Stimulated activated naive CD8-positive, alpha-beta T cell treated with anti-CD3 and anti-CD28 coated beads, Interleukin-15, amount 100 ng/mL, for 72 hours (primary cell): ENCODE data around the gene UBXN6.

Source experiments
- ATAC-seq: fragments of 150-1000 bp; cut with Tn5 transposase; 2 replicates; pipeline ENCODE4 v1.10.0; 2021; ENCODE audit warnings: mild to moderate bottlenecking, moderate library complexity
- DNase-seq, 2 donors: peaks; one replicate each; pipeline ENCODE4 v3.0.0; 2021 to 2022
- H3K27ac Mint-ChIP-seq, 2 donors: one replicate each; pipeline ENCODE4 v1.8.0; 2022; ENCODE audit warnings: mild to moderate bottlenecking in 2 of 2, mixed read lengths in 2 of 2, moderate library complexity in 2 of 2
- H3K27me3 Mint-ChIP-seq: one replicate; pipeline ENCODE4 v1.8.0; 2022; ENCODE audit warnings: mixed read lengths
- H3K4me1 Mint-ChIP-seq: one replicate; pipeline ENCODE4 v1.8.0; 2022; ENCODE audit warnings: mild to moderate bottlenecking, mixed read lengths
- H3K4me3 Mint-ChIP-seq, 2 donors: one replicate each; pipeline ENCODE4 v1.8.0; 2022; ENCODE audit warnings: mild to moderate bottlenecking in 2 of 2, mixed read lengths in 2 of 2, moderate library complexity in 1 of 2
- H3K9me3 Mint-ChIP-seq, 2 donors: one replicate each; pipeline ENCODE4 v1.8.0; 2022; ENCODE audit warnings: mixed read lengths in 2 of 2

Gene UBXN6

GRCh38 chr19:4439243-4439642 is 18.4 kb downstream of the UBXN6 start:
- peaks cover 9% of the 10 kb centered on the region for H3K4me1 Mint-ChIP-seq
- DNase-seq (no peak), ATAC-seq (no peak)
- H3K9me3 Mint-ChIP-seq, result no peaks in the 10 kb centered on the region
- H3K27ac Mint-ChIP-seq, result peak overlapping the region in 1 of 2 donors; percentile 74
- no peak overlapping the region for H3K4me3 Mint-ChIP-seq
- H3K27me3 Mint-ChIP-seq, result no peaks in the 10 kb centered on the region

GRCh38 chr19:4437103-4437502 is 20.5 kb downstream of the UBXN6 start:
- peaks cover 3% of the 10 kb centered on the region for H3K4me1 Mint-ChIP-seq
- no peaks in the 10 kb centered on the region for H3K9me3 Mint-ChIP-seq
- DNase-seq (no peak), ATAC-seq (no peak)
- no peaks in the 10 kb centered on the region for H3K27me3 Mint-ChIP-seq
- no peak overlapping the region for H3K4me3 Mint-ChIP-seq
- peak overlapping the region in 1 of 2 donors; percentile 42 for H3K27ac Mint-ChIP-seq

- Mint-ChIP-seq H3K27ac (peak overlapping the region in 1 of 2 donors; percentile 76), H3K27me3 (no peaks in the 10 kb centered on the region), H3K9me3 (no peaks in the 10 kb centered on the region), H3K4me3 (no peak overlapping the region), H3K4me1 (no peaks in the 10 kb centered on the region)
- ATAC-seq (no peak), DNase-seq (no peak)
These were observed 21.4 kb downstream of the UBXN6 start for GRCh38 chr19:4436231-4436630.

GRCh38 chr19:4434391-4434790 is 23.2 kb downstream of the UBXN6 start:
- H3K27ac Mint-ChIP-seq, result peak overlapping the region in 1 of 2 donors; percentile 8
- no peak for DNase-seq
- no peak overlapping the region for H3K4me3 Mint-ChIP-seq
- H3K4me1 Mint-ChIP-seq, result no peaks in the 10 kb centered on the region
- H3K9me3 Mint-ChIP-seq, result no peaks in the 10 kb centered on the region
- H3K27me3 Mint-ChIP-seq, result no peaks in the 10 kb centered on the region
- ATAC-seq, result no peak

GRCh38 chr19:4432918-4433506 is 24.6 kb downstream of the UBXN6 start:
- ATAC-seq, result no peak
- H3K27me3 Mint-ChIP-seq, result no peaks in the 10 kb centered on the region
- H3K4me3 Mint-ChIP-seq, result no peak overlapping the region
- H3K9me3 Mint-ChIP-seq, result no peaks in the 10 kb centered on the region
- DNase-seq, result no peak
- no peaks in the 10 kb centered on the region for H3K4me1 Mint-ChIP-seq
- no peak overlapping the region for H3K27ac Mint-ChIP-seq

GRCh38 chr19:4431808-4432674 is 25.6 kb downstream of the UBXN6 start:
- Mint-ChIP-seq H3K4me3 (no peak overlapping the region), H3K27me3 (no peaks in the 10 kb centered on the region), H3K9me3 (no peaks in the 10 kb centered on the region), H3K27ac (no peak overlapping the region), H3K4me1 (no peaks in the 10 kb centered on the region)
- no peak for DNase-seq
- ATAC-seq, result no peak

- Mint-ChIP-seq H3K27ac (no peak overlapping the region), H3K4me1 (no peaks in the 10 kb centered on the region), H3K27me3 (no peaks in the 10 kb centered on the region), H3K9me3 (no peaks in the 10 kb centered on the region), H3K4me3 (no peak overlapping the region)
- ATAC-seq (no peak), DNase-seq (no peak)
These were observed 26.3 kb downstream of the UBXN6 start for GRCh38 chr19:4431296-4431695.

- H3K27me3 Mint-ChIP-seq, result no peaks in the 10 kb centered on the region
- H3K9me3 Mint-ChIP-seq, result no peaks in the 10 kb centered on the region
- DNase-seq (no peak), ATAC-seq (no peak)
- H3K4me3 Mint-ChIP-seq, result no peak overlapping the region
- no peaks in the 10 kb centered on the region for H3K4me1 Mint-ChIP-seq
- peak overlapping the region in 1 of 2 donors; percentile 66 for H3K27ac Mint-ChIP-seq
These were observed 26.8 kb downstream of the UBXN6 start for GRCh38 chr19:4430760-4431159.

- H3K4me3 Mint-ChIP-seq, result no peak overlapping the region
- no peaks in the 10 kb centered on the region for H3K9me3 Mint-ChIP-seq
- H3K27ac Mint-ChIP-seq, result no peak overlapping the region
- ATAC-seq (no peak), DNase-seq (no peak)
- H3K27me3 Mint-ChIP-seq, result no peaks in the 10 kb centered on the region
- no peaks in the 10 kb centered on the region for H3K4me1 Mint-ChIP-seq
These were observed 27.8 kb downstream of the UBXN6 start for GRCh38 chr19:4429771-4430171.

GRCh38 chr19:4429256-4429655 is 28.3 kb downstream of the UBXN6 start:
- Mint-ChIP-seq H3K4me1 (no peaks in the 10 kb centered on the region), H3K27ac (peak overlapping the region in 1 of 2 donors; percentile 77), H3K9me3 (no peaks in the 10 kb centered on the region), H3K27me3 (no peaks in the 10 kb centered on the region), H3K4me3 (no peak overlapping the region)
- ATAC-seq (no peak), DNase-seq (no peak)

- Mint-ChIP-seq H3K9me3 (no peaks in the 10 kb centered on the region), H3K27me3 (no peaks in the 10 kb centered on the region), H3K4me1 (peaks cover 5% of the 10 kb centered on the region), H3K27ac (no peak overlapping the region), H3K4me3 (no peak overlapping the region)
- no peak for ATAC-seq
- no peak for DNase-seq
These were observed 29.1 kb downstream of the UBXN6 start for GRCh38 chr19:4428326-4428975.

- H3K4me3 Mint-ChIP-seq, result no peak overlapping the region
These were observed 32.1 kb downstream of the UBXN6 start for GRCh38 chr19:4425537-4425936.

GRCh38 chr19:4423416-4424126 is 34.0 kb downstream of the UBXN6 start:
- DNase-seq (no peak), ATAC-seq (no peak)
- Mint-ChIP-seq H3K27ac (no peak overlapping the region), H3K9me3 (no peaks in the 10 kb centered on the region), H3K27me3 (no peaks in the 10 kb centered on the region), H3K4me3 (no peak overlapping the region), H3K4me1 (peaks cover 15% of the 10 kb centered on the region)

More at GRCh38 chr19:4425537-4425936, 32.1 kb downstream of the UBXN6 start:
- Mint-ChIP-seq H3K27me3 (no peaks in the 10 kb centered on the region), H3K27ac (no peak overlapping the region), H3K9me3 (no peaks in the 10 kb centered on the region), H3K4me1 (peaks cover 15% of the 10 kb centered on the region)
- ATAC-seq, result no peak
- no peak for DNase-seq

GRCh38 chr19:4416268-4416667 is 41.3 kb downstream of the UBXN6 start:
- ATAC-seq, result no peak
- H3K4me3 Mint-ChIP-seq, result no peak overlapping the region
- DNase-seq, result no peak
- H3K27me3 Mint-ChIP-seq, result no peaks in the 10 kb centered on the region
- H3K9me3 Mint-ChIP-seq, result no peaks in the 10 kb centered on the region
- H3K27ac Mint-ChIP-seq, result no peak overlapping the region
- H3K4me1 Mint-ChIP-seq, result peaks cover 5% of the 10 kb centered on the region

GRCh38 chr19:4415352-4415751 is 42.2 kb downstream of the UBXN6 start:
- Mint-ChIP-seq H3K27ac (no peak overlapping the region), H3K4me3 (no peak overlapping the region), H3K27me3 (no peaks in the 10 kb centered on the region), H3K9me3 (no peaks in the 10 kb centered on the region), H3K4me1 (peaks cover 5% of the 10 kb centered on the region)
- no peak for ATAC-seq
- no peak for DNase-seq
